ENCODE measurements around the gene ARHGAP32. TPM values are rescaled to one million over a fixed set of nuclear protein-coding genes. Genes with fewer than 3 reads are reported as not detected.
"Not testable (repeated sequence)": the region's sequence is repeated elsewhere in the genome, so short reads cannot be mapped to it uniquely, and the experiment has no call there.

Gene ARHGAP32
- total RNA-seq, 1 donor from 2014 or later: 4.2 TPM

GRCh38 chr11:128920666-128921065 is 271.5 kb downstream of the ARHGAP32 start:
- no peak for DNase-seq (ENCODE audit: low read depth)
- H3K4me3 ChIP-seq (ENCODE audit: low read depth, low read length): no peak overlapping the region
- TF ChIP-seq, protein P1, sequence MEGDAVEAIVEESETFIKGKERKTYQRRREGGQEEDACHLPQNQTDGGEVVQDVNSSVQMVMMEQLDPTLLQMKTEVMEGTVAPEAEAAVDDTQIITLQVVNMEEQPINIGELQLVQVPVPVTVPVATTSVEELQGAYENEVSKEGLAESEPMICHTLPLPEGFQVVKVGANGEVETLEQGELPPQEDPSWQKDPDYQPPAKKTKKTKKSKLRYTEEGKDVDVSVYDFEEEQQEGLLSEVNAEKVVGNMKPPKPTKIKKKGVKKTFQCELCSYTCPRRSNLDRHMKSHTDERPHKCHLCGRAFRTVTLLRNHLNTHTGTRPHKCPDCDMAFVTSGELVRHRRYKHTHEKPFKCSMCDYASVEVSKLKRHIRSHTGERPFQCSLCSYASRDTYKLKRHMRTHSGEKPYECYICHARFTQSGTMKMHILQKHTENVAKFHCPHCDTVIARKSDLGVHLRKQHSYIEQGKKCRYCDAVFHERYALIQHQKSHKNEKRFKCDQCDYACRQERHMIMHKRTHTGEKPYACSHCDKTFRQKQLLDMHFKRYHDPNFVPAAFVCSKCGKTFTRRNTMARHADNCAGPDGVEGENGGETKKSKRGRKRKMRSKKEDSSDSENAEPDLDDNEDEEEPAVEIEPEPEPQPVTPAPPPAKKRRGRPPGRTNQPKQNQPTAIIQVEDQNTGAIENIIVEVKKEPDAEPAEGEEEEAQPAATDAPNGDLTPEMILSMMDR (conservative IDR thresholded peaks at IDR 0.05; ENCODE audit: low read depth, low read length): no peak

GRCh38 chr11:128919635-128920034 is 272.5 kb downstream of the ARHGAP32 start:
- not testable (repeated sequence) for DNase-seq (ENCODE audit: low read depth); H3K4me3 ChIP-seq (ENCODE audit: low read depth, low read length)

DNA sequence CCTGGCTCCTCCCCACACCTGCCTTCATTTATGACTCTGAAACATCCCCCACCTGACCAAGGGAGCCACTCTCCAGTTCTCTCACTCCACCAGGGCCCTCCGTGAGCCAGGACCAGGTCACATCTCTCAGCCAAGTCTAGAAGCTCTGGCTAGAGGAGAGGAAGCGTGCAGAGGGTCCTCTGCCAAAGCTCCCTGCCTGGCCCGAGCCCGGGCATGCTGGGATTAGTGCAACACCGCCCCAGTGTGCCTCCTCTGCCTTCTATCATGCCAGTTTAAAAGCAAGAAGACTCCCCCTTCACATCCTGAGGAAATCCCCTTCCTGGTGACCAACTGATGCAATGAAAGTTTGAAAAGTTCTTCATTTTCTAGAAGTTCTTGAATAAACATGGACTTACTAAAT is 272.9 kb downstream of the ARHGAP32 start:
- TF ChIP-seq, protein P1 (conservative IDR thresholded peaks at IDR 0.05; ENCODE audit: low read depth, low read length): no peak
- H3K4me3 ChIP-seq (ENCODE audit: low read depth, low read length): no peak overlapping the region
- DNase-seq (ENCODE audit: low read depth): no peak

DNA sequence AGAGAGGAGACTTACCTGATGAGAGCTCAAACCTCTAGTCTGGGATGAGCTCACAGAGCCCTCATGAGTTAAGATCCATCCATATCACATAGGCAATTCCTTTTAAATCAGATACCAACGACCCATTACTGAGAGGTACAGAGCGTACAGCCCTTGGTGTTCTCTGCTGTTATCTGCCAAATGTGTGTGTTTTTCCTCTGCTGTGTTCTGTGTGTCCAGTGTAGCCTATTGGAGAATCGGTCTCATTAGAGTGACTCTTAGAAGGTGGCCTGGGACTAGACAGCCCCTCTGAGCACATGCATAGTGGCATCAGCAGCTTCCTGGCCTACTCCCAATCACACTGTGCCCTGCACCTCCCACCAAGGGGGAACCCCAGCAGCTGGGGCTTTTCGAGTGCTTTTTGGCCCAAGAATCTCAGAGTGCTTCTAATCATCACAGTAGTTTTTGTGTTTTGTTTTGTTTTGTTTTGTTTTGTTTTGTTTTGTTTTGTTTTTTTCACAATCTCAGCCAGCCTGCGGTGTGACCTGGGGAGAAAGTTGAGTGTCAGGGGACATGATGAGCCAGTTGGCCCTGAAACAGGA is 274.9 kb downstream of the ARHGAP32 start:
- TF ChIP-seq, protein P1 (conservative IDR thresholded peaks at IDR 0.05; ENCODE audit: low read depth, low read length): no peak
- no peak for DNase-seq (ENCODE audit: low read depth)
- no peak overlapping the region for H3K4me3 ChIP-seq (ENCODE audit: low read depth, low read length)

- DNase-seq (ENCODE audit: low read depth): no peak
- H3K4me3 ChIP-seq (ENCODE audit: low read depth, low read length): no peak overlapping the region
- TF ChIP-seq, protein P1 (conservative IDR thresholded peaks at IDR 0.05; ENCODE audit: low read depth, low read length): no peak
Observed at GRCh38 chr11:128916681-128917080, 275.4 kb downstream of the ARHGAP32 start.

- TF ChIP-seq, protein P1 (conservative IDR thresholded peaks at IDR 0.05; ENCODE audit: low read depth, low read length): no peak
- no peak overlapping the region for H3K4me3 ChIP-seq (ENCODE audit: low read depth, low read length)
- DNase-seq (ENCODE audit: low read depth): no peak
Observed at GRCh38 chr11:128916037-128916572, 276.0 kb downstream of the ARHGAP32 start.

- no peak for DNase-seq (ENCODE audit: low read depth)
- H3K4me3 ChIP-seq (ENCODE audit: low read depth, low read length): no peak overlapping the region
- TF ChIP-seq, protein P1 (conservative IDR thresholded peaks at IDR 0.05; ENCODE audit: low read depth, low read length): no peak
Observed at GRCh38 chr11:128915149-128915521, 277.0 kb downstream of the ARHGAP32 start.

Other genes with a start within 250 kb of the ARHGAP32 start
- gene TP53AIP1, start 249.5 kb downstream of the ARHGAP32 start, total RNA-seq: not detected in 2 replicates
- gene BARX2, start 183.5 kb upstream of the ARHGAP32 start, total RNA-seq: 0.22 and 0.40 TPM in 2 replicates

All from epithelial cell of proximal tubule (primary cell).